GM13976 (cell line): ENCODE results near the gene OPRM1.

Source experiments
- DNase-seq: peaks from one replicate; pipeline ENCODE4 v3.0.0; 2012; ENCODE audit warnings: low spot score
- in situ Hi-C: fragments of 300-500 bp; cut with MboI; formaldehyde crosslinking; loops from one replicate; pipeline ENCODE4 v1.12.0; 2022; ENCODE audit warnings: low sequenced_read_pairs, mixed read lengths, inconsistent platforms; ENCODE audit not compliant: unreplicated experiment
- TF ChIP-seq, protein P1 (sequence below): IDR thresholded peaks from 2 replicates; pipeline ENCODE4 v1.5.1; 2012; ENCODE audit warnings: borderline replicate concordance, mild to moderate bottlenecking; ENCODE audit not compliant: insufficient read depth; ENCODE audit errors: extremely low read depth, missing control alignments, control extremely low read depth

Gene OPRM1

GRCh38 chr6:154127657-154128056 lies 88.6 kb downstream of the OPRM1 start:
- TF ChIP-seq, protein P1, sequence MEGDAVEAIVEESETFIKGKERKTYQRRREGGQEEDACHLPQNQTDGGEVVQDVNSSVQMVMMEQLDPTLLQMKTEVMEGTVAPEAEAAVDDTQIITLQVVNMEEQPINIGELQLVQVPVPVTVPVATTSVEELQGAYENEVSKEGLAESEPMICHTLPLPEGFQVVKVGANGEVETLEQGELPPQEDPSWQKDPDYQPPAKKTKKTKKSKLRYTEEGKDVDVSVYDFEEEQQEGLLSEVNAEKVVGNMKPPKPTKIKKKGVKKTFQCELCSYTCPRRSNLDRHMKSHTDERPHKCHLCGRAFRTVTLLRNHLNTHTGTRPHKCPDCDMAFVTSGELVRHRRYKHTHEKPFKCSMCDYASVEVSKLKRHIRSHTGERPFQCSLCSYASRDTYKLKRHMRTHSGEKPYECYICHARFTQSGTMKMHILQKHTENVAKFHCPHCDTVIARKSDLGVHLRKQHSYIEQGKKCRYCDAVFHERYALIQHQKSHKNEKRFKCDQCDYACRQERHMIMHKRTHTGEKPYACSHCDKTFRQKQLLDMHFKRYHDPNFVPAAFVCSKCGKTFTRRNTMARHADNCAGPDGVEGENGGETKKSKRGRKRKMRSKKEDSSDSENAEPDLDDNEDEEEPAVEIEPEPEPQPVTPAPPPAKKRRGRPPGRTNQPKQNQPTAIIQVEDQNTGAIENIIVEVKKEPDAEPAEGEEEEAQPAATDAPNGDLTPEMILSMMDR, result no peak
- DNase-seq, result no peak
- in situ Hi-C loops, result no loop called here

DNA sequence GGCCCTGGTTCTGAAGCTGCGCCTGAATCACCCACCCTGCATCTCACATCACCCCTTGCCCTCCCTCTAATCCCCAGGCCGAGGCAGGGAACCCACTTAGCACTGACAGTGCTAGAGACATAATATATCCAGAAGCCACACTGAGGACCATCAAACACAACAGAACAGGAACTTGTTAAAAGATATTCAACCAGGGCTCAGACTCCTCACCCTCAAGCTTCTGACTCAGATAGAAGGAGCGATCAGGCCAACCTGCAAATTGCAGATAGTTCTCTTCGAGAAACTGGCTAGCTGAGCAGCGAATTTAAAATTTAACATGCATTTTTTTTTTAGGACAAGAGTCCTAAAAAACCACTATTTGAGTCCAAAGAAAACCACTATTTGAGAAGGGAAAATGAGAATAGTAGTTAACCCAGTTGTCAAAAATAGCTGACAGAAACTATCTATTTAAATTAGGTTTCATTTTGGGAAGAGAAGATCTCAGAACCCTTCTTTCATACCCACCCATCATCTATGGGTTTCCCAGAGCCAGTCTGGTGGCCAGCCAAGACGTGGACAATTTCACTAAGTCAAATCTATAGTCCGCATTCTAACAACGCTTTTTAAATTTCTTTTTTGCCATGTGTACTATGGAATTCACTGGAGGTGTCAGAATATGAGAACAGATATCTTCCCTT lies 95.6 kb downstream of the OPRM1 start:
- TF ChIP-seq, protein P1, result no peak
- in situ Hi-C loops, result no loop called here
- no peak for DNase-seq

DNA sequence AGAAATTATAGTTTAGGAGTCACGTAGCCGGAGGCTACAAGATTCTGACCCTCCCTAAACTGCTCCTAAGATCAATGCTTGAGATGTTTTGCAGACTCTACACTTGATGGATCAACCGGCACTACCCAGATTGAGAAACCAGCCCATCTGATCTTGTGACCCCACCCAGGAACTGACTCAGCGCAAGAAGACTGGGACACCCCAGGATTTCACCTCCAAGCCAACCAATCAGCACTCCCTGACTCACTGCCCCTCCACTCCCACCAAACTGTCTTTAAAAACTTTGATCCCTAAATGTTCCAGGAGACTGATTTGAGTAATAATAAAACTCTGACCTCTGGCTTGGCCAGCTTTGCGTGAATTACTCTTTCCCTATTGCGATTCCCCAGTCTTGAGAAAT lies 99.8 kb downstream of the OPRM1 start:
- in situ Hi-C loops, result no loop called here
- TF ChIP-seq, protein P1, result no peak
- DNase-seq, result no peak

DNA sequence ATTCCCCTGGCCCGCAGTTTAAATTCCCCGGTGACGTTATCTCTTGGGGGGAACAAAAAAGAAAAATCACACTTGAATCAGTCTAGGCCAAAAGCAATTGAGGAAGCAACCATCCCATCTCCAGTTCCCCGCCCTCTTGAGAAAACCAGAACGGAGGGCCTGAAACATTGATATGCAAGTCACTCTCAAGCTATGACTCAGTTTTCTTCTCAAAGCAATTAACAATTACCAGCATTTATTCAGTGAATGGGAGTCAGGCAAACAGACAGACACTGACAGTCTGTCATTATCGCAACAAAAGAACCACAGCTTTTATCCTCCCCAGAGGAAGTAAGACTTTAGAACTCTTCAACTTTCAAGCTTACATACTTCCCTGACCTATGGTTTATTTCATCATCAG lies 100.9 kb downstream of the OPRM1 start:
- DNase-seq, result no peak
- TF ChIP-seq, protein P1, result no peak
- in situ Hi-C loops, result no loop called here

DNA sequence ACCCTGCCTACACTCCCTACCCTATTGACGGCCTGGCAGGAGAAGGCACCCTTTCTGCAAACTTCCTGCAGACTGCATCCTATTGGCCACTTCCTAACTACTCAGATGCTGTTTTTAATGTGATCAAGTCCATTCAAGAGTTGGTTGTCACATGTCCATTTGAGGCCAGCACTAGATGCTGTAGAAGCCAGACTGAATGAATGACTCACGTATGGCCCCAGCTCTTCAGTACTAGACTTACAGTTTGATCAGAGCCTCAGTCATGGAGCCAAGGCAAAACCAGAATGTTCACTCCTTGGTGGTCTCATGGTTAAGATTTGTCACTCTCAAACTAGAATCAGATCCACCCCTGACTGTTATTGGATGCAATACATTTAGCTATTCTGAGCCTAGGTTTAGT lies 101.7 kb downstream of the OPRM1 start:
- in situ Hi-C loops, result no loop called here
- DNase-seq, result no peak
- TF ChIP-seq, protein P1, result no peak

DNA sequence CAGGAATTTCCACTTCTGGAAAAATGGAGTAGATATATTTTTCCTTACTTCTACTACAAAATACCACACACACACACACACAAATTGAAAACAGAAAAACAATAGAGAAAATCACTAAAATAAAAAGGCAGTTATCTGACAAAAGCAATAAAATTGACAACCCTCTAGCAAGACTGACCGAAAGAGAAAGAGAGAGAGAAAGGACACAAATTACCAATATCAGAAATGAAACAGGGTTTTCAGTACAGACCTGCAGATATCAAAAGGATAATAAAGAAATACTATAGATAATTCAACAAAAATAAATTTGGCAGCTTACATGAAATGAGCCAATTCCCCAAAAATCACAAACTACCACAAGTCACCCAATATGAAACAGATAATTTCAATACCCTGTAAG lies 104.7 kb downstream of the OPRM1 start:
- in situ Hi-C loops, result no loop called here
- TF ChIP-seq, protein P1, result no peak
- no peak for DNase-seq
